Neural progenitor cell (in vitro differentiated cells): ENCODE data around the gene SMIM29. TPM values are rescaled to one million over a fixed set of nuclear protein-coding genes. Genes with fewer than 3 reads are reported as not detected.

Experiments
- DNase-seq: peaks from one replicate; pipeline ENCODE4 v3.0.0-alpha.2; 2016; ENCODE audit warnings: low spot score
- H2AFZ ChIP-seq: fragments of 200-600 bp; sonication (generic); replicated peaks from 2 replicates; pipeline ENCODE4 v1.6.1; 2016; ENCODE audit warnings: antibody characterized with exemption
- H3F3A ChIP-seq: fragments of 200-600 bp; sonication (generic); 2 replicates; pipeline ENCODE4 v1.6.1; 2016; ENCODE audit warnings: antibody characterized with exemption, low read depth
- H3K27ac ChIP-seq: fragments of 200-600 bp; sonication (generic); 2 replicates; pipeline ENCODE4 v1.5.1; 2016; ENCODE audit warnings: mild to moderate bottlenecking
- H3K27me3 ChIP-seq: fragments of 200-600 bp; sonication (generic); 2 replicates; pipeline ENCODE4 v1.6.1; 2016; ENCODE audit warnings: mild to moderate bottlenecking, moderate library complexity
- H3K36me3 ChIP-seq: fragments of 200-600 bp; sonication (generic); 2 replicates; pipeline ENCODE4 v1.5.1; 2016
- H3K4me1 ChIP-seq: fragments of 200-600 bp; sonication (generic); 2 replicates; pipeline ENCODE4 v1.6.1; 2016; ENCODE audit warnings: mixed run types
- H3K4me2 ChIP-seq: fragments of 200-600 bp; sonication (generic); 2 replicates; pipeline ENCODE4 v1.6.1; 2016
- H3K4me3 ChIP-seq: fragments of 200-600 bp; sonication (generic); 2 replicates; pipeline ENCODE4 v1.5.1; 2016
- H3K79me2 ChIP-seq: fragments of 200-600 bp; sonication (generic); 2 replicates; pipeline ENCODE4 v1.6.1; 2016; ENCODE audit warnings: low read depth
- H3K9ac ChIP-seq: fragments of 200-600 bp; sonication (generic); 2 replicates; pipeline ENCODE4 v1.6.1; 2016
- H3K9me3 ChIP-seq: fragments of 200-600 bp; sonication (generic); 2 replicates; pipeline ENCODE4 v1.5.1; 2016; ENCODE audit warnings: low read depth
- H4K20me1 ChIP-seq: fragments of 200-600 bp; sonication (generic); 2 replicates; pipeline ENCODE4 v1.6.1; 2016; ENCODE audit warnings: low read depth
- H3K27ac Mint-ChIP-seq: 3 replicates; pipeline ENCODE4 v1.8.0; 2021; ENCODE audit warnings: mixed read lengths
- H3K27me3 Mint-ChIP-seq: 2 replicates; pipeline ENCODE4 v1.8.0; 2022; ENCODE audit warnings: low read depth, mild to moderate bottlenecking, inconsistent platforms, moderate library complexity, mixed read lengths; ENCODE audit not compliant: insufficient read depth
- H3K36me3 Mint-ChIP-seq: 3 replicates; pipeline ENCODE4 v1.8.0; 2021; ENCODE audit warnings: mixed read lengths
- H3K4me1 Mint-ChIP-seq: 3 replicates; pipeline ENCODE4 v1.8.0; 2021; ENCODE audit warnings: mixed read lengths
- H3K4me3 Mint-ChIP-seq: 3 replicates; pipeline ENCODE4 v1.8.0; 2021; ENCODE audit warnings: mild to moderate bottlenecking, moderate library complexity, mixed read lengths
- H3K9me3 Mint-ChIP-seq: 3 replicates; pipeline ENCODE4 v1.8.0; 2020; ENCODE audit warnings: mixed read lengths
- CTCF ChIP-seq: fragments of 200-600 bp; sonication (generic); IDR thresholded peaks from 2 replicates; pipeline ENCODE4 v1.5.1; 2017; ENCODE audit warnings: antibody characterized with exemption, mild to moderate bottlenecking
- EZH2 ChIP-seq: fragments of 200-600 bp; sonication (generic); IDR thresholded peaks from 2 replicates; pipeline ENCODE4 v1.6.1; 2017; ENCODE audit warnings: antibody characterized with exemption, mild to moderate bottlenecking, moderate library complexity
- EZH2phosphoT487 ChIP-seq: fragments of 200-600 bp; sonication (generic); IDR thresholded peaks from 2 replicates; pipeline ENCODE4 v1.6.1; 2017; ENCODE audit warnings: antibody characterized with exemption
- total RNA-seq: library from RNA; depleted of rRNA; stranded (reverse); fragments of >200 nt; gene quantifications from 2 replicates; pipeline ENCODE4 v1.2.3, GENCODE V29; 2015; ENCODE audit warnings: low replicate concordance

Gene SMIM29
- total RNA-seq, 1 donor from 2014 or later, result 2.4 TPM

- Histone ChIP-seq H3K4me2 (no peak overlapping the region), H3K36me3 (no peaks in the 10 kb centered on the region), H2AFZ (no peak overlapping the region), H3F3A (no peaks in the 10 kb centered on the region), H3K79me2 (no peaks in the 10 kb centered on the region), H3K27me3 (no peaks in the 10 kb centered on the region), H3K9ac (no peak overlapping the region), H3K27ac (no peak overlapping the region), H4K20me1 (no peaks in the 10 kb centered on the region), H3K9me3 (no peaks in the 10 kb centered on the region), H3K4me3 (no peak overlapping the region), H3K4me1 (no peaks in the 10 kb centered on the region)
- Mint-ChIP-seq H3K36me3 (peaks cover 30% of the 10 kb centered on the region), H3K9me3 (no peaks in the 10 kb centered on the region), H3K4me3 (no peak overlapping the region), H3K4me1 (no peaks in the 10 kb centered on the region), H3K27me3 (peaks cover 2% of the 10 kb centered on the region), H3K27ac (no peak overlapping the region)
- TF ChIP-seq EZH2 (no peak), CTCF (no peak), EZH2phosphoT487 (no peak)
- no peak for DNase-seq
Measured at GRCh38 chr6:34288581-34288980, 39.8 kb upstream of the SMIM29 start.

GRCh38 chr6:34285448-34286164, 36.8 kb upstream of the SMIM29 start:
- H3K27me3 Mint-ChIP-seq, result peaks cover 2% of the 10 kb centered on the region
- H3F3A ChIP-seq, result no peaks in the 10 kb centered on the region
- no peaks in the 10 kb centered on the region for H3K9me3 ChIP-seq
- no peaks in the 10 kb centered on the region for H3K4me1 ChIP-seq
- H4K20me1 ChIP-seq, result no peaks in the 10 kb centered on the region
- H3K27me3 ChIP-seq, result no peaks in the 10 kb centered on the region
- no peak overlapping the region for H3K27ac ChIP-seq
- peak overlapping the region; percentile 15 for H3K27ac Mint-ChIP-seq
- TF ChIP-seq EZH2phosphoT487, result no peak
- no peak for TF ChIP-seq CTCF
- TF ChIP-seq EZH2, result no peak
- H3K9me3 Mint-ChIP-seq, result no peaks in the 10 kb centered on the region
- peaks cover 25% of the 10 kb centered on the region for H3K36me3 Mint-ChIP-seq
- DNase-seq, result no peak
- no peaks in the 10 kb centered on the region for H3K4me1 Mint-ChIP-seq
- no peak overlapping the region for H3K4me2 ChIP-seq
- H3K36me3 ChIP-seq, result no peaks in the 10 kb centered on the region
- H3K4me3 Mint-ChIP-seq, result no peak overlapping the region
- no peak overlapping the region for H3K9ac ChIP-seq
- H3K4me3 ChIP-seq, result no peak overlapping the region
- H3K79me2 ChIP-seq, result no peaks in the 10 kb centered on the region
- H2AFZ ChIP-seq, result no peak overlapping the region

- no peak overlapping the region for H3K4me2 ChIP-seq
- no peak overlapping the region for H2AFZ ChIP-seq
- H3K9me3 Mint-ChIP-seq, result no peaks in the 10 kb centered on the region
Measured at GRCh38 chr6:34284563-34285447, 36.0 kb upstream of the SMIM29 start.

More at GRCh38 chr6:34284563-34285447, 36.0 kb upstream of the SMIM29 start:
- peaks cover 28% of the 10 kb centered on the region for H3K36me3 Mint-ChIP-seq
- TF ChIP-seq EZH2phosphoT487, result no peak
- TF ChIP-seq EZH2, result no peak
- TF ChIP-seq CTCF, result no peak
- no peaks in the 10 kb centered on the region for H3K4me1 Mint-ChIP-seq
- Histone ChIP-seq H3F3A (no peaks in the 10 kb centered on the region), H3K36me3 (no peaks in the 10 kb centered on the region), H3K4me1 (no peaks in the 10 kb centered on the region), H3K79me2 (no peaks in the 10 kb centered on the region), H3K4me3 (no peak overlapping the region), H3K27ac (no peak overlapping the region), H3K9ac (no peak overlapping the region), H3K27me3 (no peaks in the 10 kb centered on the region), H3K9me3 (no peaks in the 10 kb centered on the region), H4K20me1 (no peaks in the 10 kb centered on the region)
- H3K27me3 Mint-ChIP-seq, result peaks cover 2% of the 10 kb centered on the region
- no peak overlapping the region for H3K27ac Mint-ChIP-seq
- DNase-seq, result no peak
- no peak overlapping the region for H3K4me3 Mint-ChIP-seq
